ENCODE results near the gene DPP3. TPM values are rescaled to one million over a fixed set of nuclear protein-coding genes. Genes with fewer than 3 reads are reported as not detected.
"Not testable (repeated sequence)": the region's sequence is repeated elsewhere in the genome, so short reads cannot be mapped to it uniquely, and the experiment has no call there.

Gene DPP3
- total RNA-seq, 1 experiment from 2014 or later: 124 TPM

GRCh38 chr11:66457826-66458225, 22.4 kb upstream of the DPP3 start:
- H3K36me3 ChIP-seq: no peaks in the 10 kb centered on the region
- H3K27me3 ChIP-seq: no peaks in the 10 kb centered on the region; the same call in 1 of the 2 replicates
- no peak overlapping the region for H3K4me3 ChIP-seq
- 0 out of 2 replicates have a peak, but pooled peaks cover 2% of the 10 kb centered on the region for H3K9me3 ChIP-seq
- DNase-seq: no peak

- Histone ChIP-seq H3K36me3 (no peaks in the 10 kb centered on the region), H3K4me3 (no peak overlapping the region), H3K27me3 (no peaks in the 10 kb centered on the region), H3K9me3 (0 out of 2 replicates have a peak, but pooled peaks cover 2% of the 10 kb centered on the region)
- no peak for DNase-seq
These were observed 21.0 kb upstream of the DPP3 start for GRCh38 chr11:66459138-66459778.

GRCh38 chr11:66462010-66462409, 18.2 kb upstream of the DPP3 start:
- DNase-seq: no peak
- Histone ChIP-seq H3K36me3 (no peaks in the 10 kb centered on the region), H3K9me3 (0 out of 2 replicates have a peak, but pooled peaks cover 2% of the 10 kb centered on the region)

GRCh38 chr11:66462911-66463310, 17.3 kb upstream of the DPP3 start:
- Histone ChIP-seq H3K27me3 (no peaks in the 10 kb centered on the region), H3K9me3 (0 out of 2 replicates have a peak, but pooled peaks cover 2% of the 10 kb centered on the region), H3K4me3 (no peak overlapping the region), H3K36me3 (no peaks in the 10 kb centered on the region)
- DNase-seq: no peak

More at GRCh38 chr11:66462010-66462409, 18.2 kb upstream of the DPP3 start:
- Histone ChIP-seq H3K4me3 (no peak overlapping the region), H3K27me3 (no peaks in the 10 kb centered on the region)

GRCh38 chr11:66464116-66464515, 16.1 kb upstream of the DPP3 start:
- not testable (repeated sequence) for H3K27me3 ChIP-seq, H3K4me3 ChIP-seq, DNase-seq, H3K36me3 ChIP-seq, H3K9me3 ChIP-seq

- Histone ChIP-seq H3K36me3 (no peaks in the 10 kb centered on the region), H3K27me3 (no peaks in the 10 kb centered on the region), H3K4me3 (no peak overlapping the region), H3K9me3 (0 out of 2 replicates have a peak, but pooled peaks cover 2% of the 10 kb centered on the region)
- no peak for DNase-seq
These were observed 15.3 kb upstream of the DPP3 start for GRCh38 chr11:66464916-66465315.

GRCh38 chr11:66465373-66466224, 14.6 kb upstream of the DPP3 start:
- no peak for DNase-seq
- H3K4me3 ChIP-seq: no peak overlapping the region
- no peaks in the 10 kb centered on the region for H3K36me3 ChIP-seq
- H3K27me3 ChIP-seq: no peaks in the 10 kb centered on the region
- H3K9me3 ChIP-seq: 0 out of 2 replicates have a peak, but pooled peaks cover 2% of the 10 kb centered on the region

GRCh38 chr11:66466225-66467033, 13.8 kb upstream of the DPP3 start, which contains the start of gene PELI3:
Gene PELI3 (plus strand): TSS chr11:66466905. CDS start chr11:66468129, 1,224 bp downstream.
- peak within 1 kb of the TSS; percentile 55 for H3K4me3 ChIP-seq
- no peaks in the 10 kb centered on the region for H3K36me3 ChIP-seq
- H3K9me3 ChIP-seq: no peaks in the 10 kb centered on the region
- DNase-seq: peak; percentile 79
- no peaks in the 10 kb centered on the region for H3K27me3 ChIP-seq

GRCh38 chr11:66467034-66467659, 13.1 kb upstream of the DPP3 start:
- Histone ChIP-seq H3K9me3 (no peaks in the 10 kb centered on the region), H3K4me3 (peak overlapping the region; percentile 55), H3K27me3 (no peaks in the 10 kb centered on the region), H3K36me3 (no peaks in the 10 kb centered on the region; the same call in 1 of the 2 replicates)
- DNase-seq: peak; percentile 49

- Histone ChIP-seq H3K27me3 (no peaks in the 10 kb centered on the region), H3K36me3 (peaks cover 3% of the 10 kb centered on the region; the same call in 1 of the 2 replicates), H3K9me3 (no peaks in the 10 kb centered on the region), H3K4me3 (peak overlapping the region; percentile 55)
- peak; percentile 37 for DNase-seq
These were observed 12.5 kb upstream of the DPP3 start for GRCh38 chr11:66467756-66468155.

- H3K27me3 ChIP-seq: no peaks in the 10 kb centered on the region
These were observed 11.5 kb upstream of the DPP3 start for GRCh38 chr11:66468691-66469090.

GRCh38 chr11:66469441-66469840, 10.8 kb upstream of the DPP3 start:
- Histone ChIP-seq H3K9me3 (no peaks in the 10 kb centered on the region), H3K4me3 (no peak overlapping the region), H3K36me3 (peaks cover 3% of the 10 kb centered on the region; the same call in 1 of the 2 replicates), H3K27me3 (no peaks in the 10 kb centered on the region)
- DNase-seq: no peak

More at GRCh38 chr11:66468691-66469090, 11.5 kb upstream of the DPP3 start:
- Histone ChIP-seq H3K9me3 (no peaks in the 10 kb centered on the region), H3K4me3 (no peak overlapping the region), H3K36me3 (peaks cover 3% of the 10 kb centered on the region; the same call in 1 of the 2 replicates)
- no peak for DNase-seq

GRCh38 chr11:66470015-66470414, 10.2 kb upstream of the DPP3 start:
- no peaks in the 10 kb centered on the region for H3K27me3 ChIP-seq
- peaks cover 3% of the 10 kb centered on the region; the same call in 1 of the 2 replicates for H3K36me3 ChIP-seq
- DNase-seq: no peak
- H3K9me3 ChIP-seq: no peaks in the 10 kb centered on the region
- no peak overlapping the region for H3K4me3 ChIP-seq

GRCh38 chr11:66471142-66471541, 9.1 kb upstream of the DPP3 start:
- H3K36me3 ChIP-seq: peaks cover 3% of the 10 kb centered on the region; the same call in 1 of the 2 replicates
- H3K4me3 ChIP-seq: no peak overlapping the region
- no peaks in the 10 kb centered on the region for H3K27me3 ChIP-seq
- no peaks in the 10 kb centered on the region for H3K9me3 ChIP-seq
- no peak for DNase-seq

- H3K27me3 ChIP-seq: no peaks in the 10 kb centered on the region
- H3K36me3 ChIP-seq: peaks cover 3% of the 10 kb centered on the region; the same call in 1 of the 2 replicates
- H3K9me3 ChIP-seq: no peaks in the 10 kb centered on the region
- no peak overlapping the region for H3K4me3 ChIP-seq
- no peak for DNase-seq
These were observed 8.2 kb upstream of the DPP3 start for GRCh38 chr11:66472054-66472453.

GRCh38 chr11:66473167-66473566, 7.1 kb upstream of the DPP3 start:
- no peak overlapping the region for H3K4me3 ChIP-seq
- no peaks in the 10 kb centered on the region for H3K27me3 ChIP-seq
- no peak for DNase-seq
- H3K36me3 ChIP-seq: peaks cover 3% of the 10 kb centered on the region; the same call in 1 of the 2 replicates
- H3K9me3 ChIP-seq: no peaks in the 10 kb centered on the region
